Activated CD4-positive, alpha-beta T cell treated with anti-CD3 and anti-CD28 coated beads for 48 hours (primary cell): ENCODE results near the gene DLX3.

ENCODE experiments used
- DNase-seq: peaks from one replicate; pipeline ENCODE4 v3.0.0-alpha.2; 2020

DLX3 gene

DNA sequence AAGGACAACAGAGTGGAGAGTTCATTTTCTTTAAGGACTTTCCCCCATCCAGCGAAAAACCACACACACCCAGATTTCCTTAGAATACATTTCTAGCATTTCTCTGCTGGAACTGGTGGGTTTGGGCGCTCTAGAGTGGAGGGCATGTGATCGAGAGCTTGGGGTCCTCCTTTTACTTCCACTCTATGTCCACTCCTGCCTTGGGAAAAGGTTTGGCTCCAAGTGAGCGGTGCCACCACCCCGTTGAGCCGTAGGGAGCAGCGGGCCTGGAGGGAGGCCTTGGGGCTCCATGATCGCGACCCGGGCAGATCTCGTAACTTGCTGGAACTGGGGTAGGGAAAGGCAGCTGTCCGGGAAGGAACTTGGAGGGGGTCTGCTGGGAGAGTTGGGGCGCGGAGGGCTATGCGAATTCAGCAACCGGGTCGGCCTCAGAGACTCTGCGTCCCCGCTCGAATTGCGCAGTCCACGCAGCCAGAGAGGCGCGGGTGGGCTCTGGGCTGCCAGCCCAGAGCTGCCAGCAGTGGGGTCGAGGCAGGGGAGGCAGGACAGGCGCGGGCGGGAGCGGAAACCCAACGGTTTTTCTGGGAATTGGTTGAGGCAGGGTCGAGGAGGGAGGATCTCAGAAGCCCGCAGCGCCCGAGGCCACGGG, 23.7 kb downstream of the DLX3 start:
- no peak for DNase-seq

DNA sequence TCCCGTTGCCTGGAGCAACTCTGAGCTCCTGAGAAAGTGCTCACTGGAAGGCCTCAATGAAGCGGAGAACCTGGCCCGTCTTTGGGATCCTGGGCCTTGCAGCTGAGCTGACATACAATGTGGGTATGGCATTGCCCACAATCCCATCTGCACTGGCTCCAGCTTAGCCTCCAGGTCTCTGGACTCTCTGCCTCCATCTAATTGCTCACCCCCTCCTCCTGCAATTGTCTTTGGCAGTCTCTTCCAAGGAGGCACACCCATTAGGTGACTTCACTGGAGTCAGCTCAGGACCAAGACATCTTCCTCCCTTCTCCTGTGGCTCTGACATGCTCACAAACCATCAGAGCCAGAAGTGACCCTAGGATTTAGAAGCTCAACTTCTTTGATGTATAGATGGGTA, 24.5 kb downstream of the DLX3 start:
- no peak for DNase-seq

DNA sequence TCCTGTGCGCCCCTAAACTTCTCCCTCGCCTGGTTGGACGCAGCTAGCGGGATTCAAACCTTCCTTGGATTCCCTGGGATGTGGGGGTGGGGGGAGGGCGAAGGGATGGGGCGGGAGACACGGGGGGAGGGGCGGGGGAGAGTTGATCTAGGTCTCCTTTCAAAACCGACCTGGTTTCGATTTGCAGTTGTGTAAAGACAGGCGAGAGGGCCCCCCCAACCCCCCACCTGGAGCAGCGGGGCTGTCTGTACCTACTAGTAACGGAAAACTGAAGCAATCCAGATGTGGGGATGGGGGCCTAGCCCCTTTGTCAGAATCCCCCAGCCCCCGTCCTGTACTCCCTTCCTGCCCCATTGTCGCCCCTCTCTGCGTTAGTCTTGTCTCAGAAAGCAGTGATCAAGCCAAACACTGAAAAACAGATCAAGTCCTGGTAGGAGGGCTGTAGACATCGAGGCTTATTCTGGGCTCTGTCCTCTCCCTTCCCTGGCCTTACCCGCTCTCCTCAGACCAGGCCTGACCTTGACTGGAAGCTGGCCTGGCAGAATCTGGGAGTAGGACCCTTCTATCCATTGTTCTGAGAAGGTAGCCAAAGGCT, 25.1 kb downstream of the DLX3 start:
- no peak for DNase-seq

DNA sequence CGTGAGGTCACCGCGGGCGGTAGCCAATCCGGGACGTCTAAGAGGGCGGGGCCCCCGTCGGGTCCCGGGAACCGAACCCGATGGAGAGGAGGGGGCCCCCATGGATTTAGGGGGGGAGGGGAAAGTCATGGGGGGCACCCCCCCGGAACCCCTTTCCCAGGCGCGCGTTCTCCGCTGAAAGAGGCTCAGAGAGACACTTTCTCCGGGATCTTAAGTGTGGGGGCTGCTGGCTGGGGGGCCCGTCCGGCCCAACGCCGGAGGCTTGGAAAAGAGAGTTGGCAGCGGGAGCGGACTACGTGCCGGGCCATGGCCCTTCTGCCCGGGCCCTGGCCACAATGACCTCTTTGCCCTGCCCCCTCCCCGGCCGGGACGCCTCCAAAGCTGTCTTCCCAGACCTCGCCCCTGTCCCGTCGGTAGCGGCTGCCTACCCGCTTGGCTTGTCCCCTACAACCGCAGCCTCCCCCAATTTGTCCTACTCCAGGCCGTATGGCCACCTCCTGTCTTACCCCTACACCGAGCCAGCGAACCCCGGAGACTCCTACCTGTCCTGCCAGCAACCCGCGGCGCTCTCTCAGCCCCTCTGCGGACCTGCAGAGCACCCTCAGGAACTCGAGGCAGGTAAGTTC, 25.8 kb downstream of the DLX3 start, which contains the start of gene DLX4:
DLX4 (plus strand) TSS at position 57 of the 626 bp plus-strand sequence; CDS start at position 336, 279 bp downstream.
- DNase-seq, result peak; percentile 25

DNA sequence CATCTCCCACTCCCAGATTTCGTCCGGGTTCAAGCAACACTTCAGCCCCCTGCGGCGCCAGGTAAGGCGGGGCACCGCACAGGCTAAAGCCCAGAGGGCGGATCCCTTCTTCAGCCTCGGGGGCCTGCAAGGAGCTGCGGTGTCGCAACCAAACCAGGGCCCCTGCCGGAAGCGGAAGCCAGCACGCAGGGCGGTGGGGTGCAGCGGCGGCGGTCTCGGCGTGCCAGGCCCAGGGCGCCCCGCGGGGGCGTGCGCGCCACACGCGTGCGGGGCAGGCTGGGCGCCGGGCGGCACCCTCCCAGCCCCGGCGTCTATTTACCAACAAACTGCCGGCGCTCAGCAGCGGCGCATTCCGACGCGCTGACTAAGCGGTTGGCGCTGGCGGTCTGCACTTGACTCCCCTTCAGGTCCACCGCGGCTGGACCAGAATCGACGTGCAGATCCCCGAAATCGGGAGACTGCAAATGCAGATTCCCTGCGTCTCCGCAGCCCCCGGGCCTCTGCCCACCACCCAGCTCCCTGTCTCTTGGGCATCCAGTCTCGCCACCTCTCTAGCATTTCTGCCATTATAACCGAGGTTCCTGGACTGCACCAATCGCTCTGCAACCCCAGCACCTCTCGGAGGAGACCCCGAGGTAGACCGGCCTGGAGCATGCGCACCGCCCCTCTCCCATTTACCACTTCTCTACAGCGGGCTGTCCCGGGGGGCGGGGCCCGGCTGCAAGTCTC, 26.5 kb downstream of the DLX3 start:
- peak; percentile 82 for DNase-seq

DNA sequence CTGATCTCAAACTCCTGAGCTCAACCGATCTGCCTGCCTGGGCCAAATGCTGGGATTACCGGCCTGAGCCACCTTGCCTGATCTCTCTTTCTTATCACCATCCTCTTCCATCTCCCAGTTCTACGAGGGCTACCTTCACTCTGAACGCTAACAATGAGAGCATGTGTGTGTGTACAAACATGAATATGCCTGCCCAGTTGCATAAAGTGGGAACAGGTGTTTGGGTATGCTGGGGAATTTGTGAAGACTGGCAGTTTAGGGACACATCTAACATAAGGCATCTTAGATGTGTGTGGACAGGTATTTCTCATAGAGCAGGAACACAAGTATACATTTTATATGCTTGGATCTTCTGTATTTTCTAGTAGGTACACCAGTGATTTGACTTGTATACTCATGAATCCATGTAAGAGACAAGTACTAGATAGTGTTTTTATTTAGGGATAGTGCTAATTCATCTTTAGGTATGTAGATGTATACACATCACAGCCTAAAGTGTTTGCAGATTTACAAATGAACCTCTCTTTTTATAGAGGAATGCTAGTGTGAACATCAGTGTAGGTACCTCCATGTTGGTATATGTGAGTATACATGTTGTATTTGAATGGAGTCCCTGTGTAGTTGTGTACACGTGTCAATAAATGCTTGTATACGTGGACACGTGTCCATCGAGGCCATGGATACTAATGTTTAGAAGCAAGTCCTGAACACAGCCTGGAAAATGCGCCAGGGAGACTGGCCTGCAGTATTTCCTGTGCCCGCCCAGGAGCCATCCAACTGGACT, 27.2 kb downstream of the DLX3 start:
- DNase-seq, result no peak

DNA sequence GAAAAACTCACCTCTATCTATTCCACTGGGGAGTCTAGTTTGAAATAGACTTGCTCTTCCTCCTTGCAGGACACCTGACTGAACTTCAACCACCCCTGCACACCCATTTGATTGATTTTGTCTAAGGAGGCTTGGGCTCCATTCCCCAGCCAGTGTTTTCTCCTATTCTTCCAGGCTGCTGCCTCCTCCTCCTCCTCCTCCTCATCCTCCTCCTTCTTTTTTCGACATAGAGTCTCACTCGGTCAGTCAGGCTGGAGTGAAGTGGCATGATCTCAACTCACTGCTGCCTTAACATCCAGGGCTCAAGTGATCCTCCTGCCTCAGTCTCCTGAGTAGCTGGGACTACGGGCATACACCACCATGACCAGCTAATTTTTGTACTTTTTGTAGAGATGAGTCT, 27.8 kb downstream of the DLX3 start:
- DNase-seq, result no peak

DNA sequence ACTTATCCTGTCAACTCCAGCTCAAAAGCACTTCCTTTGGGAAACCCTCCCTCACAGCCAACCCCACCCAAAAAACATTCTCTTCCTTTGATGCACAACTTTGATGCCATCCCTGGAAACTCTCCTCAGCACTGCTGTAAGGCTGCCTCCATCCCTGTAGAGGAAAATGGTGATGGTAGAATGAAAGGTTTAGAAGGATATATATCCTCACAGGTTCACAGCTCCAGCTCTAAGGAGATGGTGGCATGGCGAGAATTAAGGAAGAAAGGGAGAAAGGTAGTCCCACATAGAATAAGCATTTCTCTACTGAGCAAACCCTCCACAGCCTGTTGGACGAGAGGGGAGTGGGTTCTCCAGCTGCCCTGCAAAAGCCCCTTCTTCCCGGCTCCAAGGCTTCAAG, 28.3 kb downstream of the DLX3 start:
- no peak for DNase-seq

DNA sequence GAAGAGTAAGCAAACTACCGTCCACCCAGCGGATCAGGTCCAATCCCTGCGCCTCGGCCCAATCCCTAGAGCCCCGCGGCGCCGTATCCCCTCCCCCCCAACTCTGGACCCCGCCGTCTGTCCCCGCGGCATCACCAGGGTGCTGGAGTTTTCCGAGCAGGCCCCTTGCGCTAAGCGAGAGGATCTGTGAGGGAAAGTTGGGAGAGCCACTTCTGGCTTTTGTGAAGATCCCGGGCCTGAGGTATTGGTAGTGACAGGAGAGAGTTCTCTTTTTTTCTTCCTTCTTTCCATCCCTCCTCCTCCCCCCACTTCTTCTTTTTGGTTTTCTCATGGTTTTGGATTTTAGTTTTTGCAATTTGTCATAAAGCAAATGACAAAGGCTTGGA, 29.5 kb downstream of the DLX3 start:
- DNase-seq, result no peak

DNA sequence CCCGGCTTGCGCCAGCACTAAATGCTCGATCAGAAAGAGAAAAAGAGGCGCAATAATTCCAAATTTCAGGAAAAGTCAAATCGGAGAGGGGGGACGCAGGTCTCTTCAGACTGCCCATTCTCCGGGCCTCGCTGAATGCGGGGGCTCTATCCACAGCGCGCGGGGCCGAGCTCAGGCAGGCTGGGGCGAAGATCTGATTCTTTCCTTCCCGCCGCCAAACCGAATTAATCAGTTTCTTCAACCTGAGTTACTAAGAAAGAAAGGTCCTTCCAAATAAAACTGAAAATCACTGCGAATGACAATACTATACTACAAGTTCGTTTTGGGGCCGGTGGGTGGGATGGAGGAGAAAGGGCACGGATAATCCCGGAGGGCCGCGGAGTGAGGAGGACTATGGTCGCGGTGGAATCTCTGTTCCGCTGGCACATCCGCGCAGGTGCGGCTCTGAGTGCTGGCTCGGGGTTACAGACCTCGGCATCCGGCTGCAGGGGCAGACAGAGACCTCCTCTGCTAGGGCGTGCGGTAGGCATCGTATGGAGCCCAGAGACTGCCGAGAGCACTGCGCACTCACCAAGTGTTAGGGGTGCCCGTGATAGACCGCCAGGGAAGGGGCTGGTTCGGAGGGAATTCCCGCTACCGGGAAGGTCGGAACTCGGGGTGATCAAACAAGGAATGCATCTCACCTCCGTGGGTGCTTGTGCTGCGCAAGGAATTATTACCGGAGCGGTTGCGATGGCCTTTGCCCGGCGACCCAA, 30.1 kb downstream of the DLX3 start:
- DNase-seq, result peak; percentile 49

DNA sequence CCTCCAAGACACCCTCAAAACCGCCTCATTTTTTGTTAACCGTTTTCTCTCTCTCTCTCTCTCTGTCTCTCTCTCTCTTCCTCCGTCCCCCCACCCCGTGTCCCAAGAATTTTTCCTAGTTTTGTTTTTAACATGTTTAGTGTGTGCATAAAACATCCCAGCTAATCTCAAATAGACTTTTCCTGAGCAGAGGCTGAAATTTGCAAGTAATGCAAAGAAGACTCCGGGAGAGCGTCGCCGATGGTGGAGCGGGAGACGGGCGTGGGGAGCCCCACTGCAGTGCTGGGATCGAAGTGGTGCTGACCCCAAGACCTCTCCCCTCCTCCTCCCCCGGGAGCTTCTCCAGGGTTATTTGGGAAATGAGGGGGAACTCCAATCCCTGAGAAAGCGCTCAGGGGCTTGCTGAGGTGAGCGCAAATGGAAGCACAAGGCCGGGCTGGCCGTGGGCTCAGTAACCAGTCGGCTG, 30.7 kb downstream of the DLX3 start:
- DNase-seq, result no peak

DNA sequence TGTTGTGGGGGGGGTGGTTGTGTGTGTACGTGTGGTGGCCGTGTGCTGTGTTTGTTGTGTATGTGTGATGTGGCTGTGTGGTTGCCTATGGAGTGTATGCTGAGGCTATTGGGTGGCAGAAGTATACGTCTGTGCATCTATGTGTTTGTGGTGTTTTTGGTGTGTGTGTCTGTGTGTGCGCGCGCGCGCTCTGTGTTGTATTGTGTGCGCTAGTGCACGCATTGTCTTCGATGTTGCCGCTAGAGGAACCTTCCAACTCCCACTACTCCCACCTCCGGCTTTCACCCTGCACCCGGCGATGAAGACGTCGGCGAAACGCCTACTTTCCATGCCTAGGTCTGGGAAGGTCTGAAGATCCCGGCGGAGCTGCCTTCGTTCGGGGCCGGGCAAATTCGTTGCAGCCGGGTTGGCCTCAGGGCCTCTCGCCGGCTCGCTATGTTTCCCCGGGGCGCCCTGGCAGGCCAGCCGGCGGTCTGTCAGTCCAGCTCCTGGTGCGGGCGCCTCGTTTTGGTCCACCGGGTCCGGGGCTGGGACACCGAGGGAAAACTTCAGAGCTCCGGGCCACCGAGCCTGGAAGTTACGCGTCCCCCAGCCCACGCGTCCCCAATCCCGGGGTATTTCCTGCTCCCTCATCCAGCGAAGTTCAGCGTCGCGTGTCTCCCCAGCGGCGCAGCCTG, 31.3 kb downstream of the DLX3 start:
- DNase-seq, result no peak

DNA sequence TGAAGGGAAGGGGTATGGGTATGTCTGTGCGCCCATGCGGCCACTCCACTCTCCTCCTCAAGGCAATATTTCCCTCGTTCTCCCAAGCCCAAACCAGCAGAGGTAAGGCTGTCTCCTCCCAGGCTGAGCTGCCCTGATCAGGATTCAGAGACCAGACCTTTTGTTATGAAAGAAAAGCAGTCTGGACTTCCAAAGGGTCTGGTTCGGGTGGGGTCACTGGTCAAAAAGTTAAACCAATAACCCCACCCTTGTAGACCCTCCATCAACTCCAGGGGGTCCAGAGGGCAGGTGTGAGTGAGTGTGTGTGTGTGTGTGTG, 31.8 kb downstream of the DLX3 start:
- no peak for DNase-seq

DNA sequence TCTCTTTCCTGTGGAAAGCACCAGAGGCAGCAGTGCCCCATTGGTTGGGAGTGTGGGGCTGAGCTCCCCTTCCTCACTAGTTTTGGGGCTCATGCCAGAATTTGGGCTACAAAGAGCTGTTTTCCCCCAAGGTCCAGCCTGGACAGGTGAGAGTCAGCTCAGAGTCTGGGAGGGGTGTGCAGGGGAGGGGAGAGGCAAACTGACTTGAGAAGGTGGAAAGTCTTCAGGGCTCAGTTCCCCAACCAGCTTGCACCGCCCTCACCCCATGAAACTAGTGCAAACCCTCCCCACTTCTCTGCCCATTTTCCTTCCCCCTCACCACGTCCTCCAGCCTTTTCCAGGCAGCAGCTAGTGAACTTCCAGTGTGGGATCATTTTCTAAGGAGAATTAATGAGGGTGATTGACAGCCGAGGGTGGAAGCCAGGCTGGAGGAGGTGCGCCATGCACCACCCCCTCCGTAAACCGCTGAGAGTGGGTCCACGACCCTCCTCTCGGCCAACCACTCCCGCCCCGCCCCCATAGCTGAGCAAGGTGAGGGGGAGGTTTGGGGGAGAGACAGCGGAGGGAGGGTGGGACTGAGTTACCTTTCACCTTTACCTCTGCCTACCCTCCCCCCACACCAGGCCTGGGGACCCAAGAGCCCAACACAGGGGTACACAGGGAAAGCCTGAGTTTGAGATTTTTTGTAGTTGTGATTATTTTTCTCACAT, 32.3 kb downstream of the DLX3 start:
- DNase-seq, result no peak

DNA sequence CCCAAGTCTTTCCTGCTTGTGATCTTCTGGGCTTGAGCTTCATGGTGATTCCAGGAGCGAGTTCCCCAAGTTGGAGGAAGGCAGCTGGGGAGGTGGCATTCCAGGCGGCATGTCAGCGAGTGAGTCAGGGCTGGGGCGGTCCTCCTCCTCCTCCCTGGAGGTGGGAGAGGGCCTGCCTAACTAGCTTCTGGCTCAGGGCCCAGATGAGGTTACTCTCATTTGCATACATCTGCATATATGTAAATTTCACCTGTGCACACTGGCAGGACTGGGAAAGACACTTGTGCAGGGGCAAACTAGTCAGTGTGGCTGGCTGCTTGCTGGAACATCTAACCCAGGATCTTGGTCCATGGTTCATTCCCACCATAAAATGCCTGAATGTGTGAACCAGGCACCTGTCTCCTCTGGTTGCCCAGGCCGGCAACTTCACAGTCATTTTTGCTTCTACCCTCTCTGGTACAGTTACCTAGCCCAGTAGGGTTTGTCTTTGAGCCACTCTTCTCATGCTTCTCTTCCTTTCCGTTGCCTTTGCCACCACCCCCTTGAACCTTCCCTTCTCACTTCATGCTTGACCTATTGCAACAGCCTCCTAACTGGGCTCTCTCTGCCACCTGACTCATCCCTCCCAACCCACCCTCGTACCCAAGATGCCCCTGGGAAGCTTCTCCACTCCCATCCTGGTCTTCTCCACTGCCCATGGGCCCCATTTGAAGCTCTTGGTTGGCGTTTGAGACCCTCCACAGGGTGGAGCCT, 35.7 kb downstream of the DLX3 start:
- DNase-seq, result no peak

DNA sequence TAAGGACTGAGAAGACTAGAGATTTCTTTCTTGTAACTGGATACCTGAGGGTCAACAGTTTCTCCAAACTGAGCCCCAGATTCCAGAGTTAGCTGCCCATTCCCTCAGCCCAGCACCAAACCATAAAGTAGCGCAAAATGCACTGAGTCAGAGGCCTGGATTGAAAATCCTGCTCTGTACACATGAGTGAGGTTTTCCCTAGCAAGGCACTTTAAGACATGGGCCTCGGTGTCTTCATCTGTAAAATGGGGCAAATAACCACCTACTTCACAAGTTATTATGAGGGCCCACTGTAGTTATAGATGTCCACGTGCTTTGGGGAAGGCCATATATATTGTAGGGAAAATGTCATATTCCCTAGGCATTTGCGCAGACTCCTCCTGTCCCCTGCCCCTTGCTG, 36.3 kb downstream of the DLX3 start:
- no peak for DNase-seq

DNA sequence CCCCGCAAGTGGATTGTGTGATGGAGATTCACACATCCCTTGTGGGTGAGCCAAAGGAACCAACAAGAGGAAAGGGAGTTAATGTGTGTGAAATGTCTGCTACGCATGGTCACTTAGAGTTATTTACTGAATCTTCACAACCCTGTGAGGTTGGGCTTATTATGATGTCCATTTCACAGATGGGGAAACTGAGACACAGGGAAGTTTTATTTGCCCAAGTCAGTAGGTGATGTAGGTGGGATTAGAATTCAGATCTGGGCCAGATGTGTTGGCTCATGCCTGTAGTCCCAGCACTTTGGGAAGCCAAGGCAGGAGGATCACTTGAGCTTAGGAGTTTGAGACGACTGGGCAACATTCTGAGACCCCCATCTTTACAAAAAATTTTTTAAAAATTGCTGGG, 37.7 kb downstream of the DLX3 start:
- no peak for DNase-seq

DNA sequence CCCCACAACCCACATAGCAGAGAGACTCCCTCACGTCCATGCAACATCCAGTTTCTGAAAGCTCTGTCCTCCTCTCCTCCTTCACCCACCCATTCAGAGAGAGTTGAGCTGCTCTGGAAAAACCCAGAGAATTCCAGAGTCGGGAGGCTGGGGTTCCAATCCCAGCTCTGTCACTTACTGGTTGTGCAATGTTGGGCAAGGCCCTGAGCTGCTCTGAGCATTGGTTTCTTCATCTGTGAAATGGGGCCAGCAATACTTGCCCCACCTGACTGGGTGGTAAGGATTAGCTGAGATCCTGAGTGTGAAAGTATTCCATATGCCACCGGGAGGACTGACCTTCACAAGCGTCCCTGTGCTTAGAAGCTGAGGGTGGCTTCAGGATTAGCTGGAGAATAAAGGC, 38.2 kb downstream of the DLX3 start:
- no peak for DNase-seq

DNA sequence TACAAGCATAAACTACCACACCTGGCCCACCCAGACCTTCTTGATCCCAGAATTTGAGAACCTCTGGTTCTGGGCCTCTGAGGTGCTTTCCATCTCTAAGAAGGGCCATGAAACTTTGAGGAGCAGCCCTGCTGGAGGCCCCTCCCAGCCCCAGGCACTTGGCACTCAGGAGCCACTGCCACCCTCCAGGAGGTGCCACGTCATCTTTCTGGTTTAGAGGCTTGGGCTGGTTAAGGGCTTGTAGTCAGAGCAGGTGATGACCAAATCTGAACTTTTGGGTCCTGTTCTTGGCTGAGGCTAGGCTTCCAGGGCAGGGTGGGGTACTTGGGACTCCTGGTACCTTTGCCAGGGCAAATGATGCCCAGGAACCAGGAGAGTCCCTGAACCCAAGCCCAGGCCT, 39.9 kb downstream of the DLX3 start:
- DNase-seq, result no peak

DNA sequence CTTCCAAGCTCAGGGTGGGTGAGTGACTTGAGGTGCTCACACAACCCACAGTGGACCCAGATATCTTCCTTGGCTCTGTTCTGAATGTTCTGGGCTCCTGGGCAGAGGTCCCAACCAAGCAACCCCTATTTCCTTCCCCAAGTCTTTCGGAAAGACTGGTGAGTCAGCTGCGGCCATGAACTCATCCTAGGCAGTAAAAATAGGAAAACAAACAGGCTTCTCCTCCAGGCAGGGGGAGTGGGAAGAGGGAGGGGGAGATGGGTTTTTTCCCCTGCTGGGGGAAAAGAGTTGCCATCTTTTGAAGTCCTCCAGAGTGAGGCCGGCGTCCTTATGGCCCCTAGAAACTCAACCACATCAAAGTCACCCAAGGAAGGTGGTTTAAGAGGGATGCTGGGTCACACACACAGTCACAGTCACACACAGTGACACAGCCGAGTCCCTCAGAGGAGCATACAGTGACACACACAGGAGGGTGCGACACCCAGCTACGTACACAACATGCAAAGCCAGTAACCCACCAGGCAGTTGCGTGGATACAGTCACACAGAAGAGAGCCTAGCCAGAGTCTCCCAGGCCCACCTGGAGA, 42.0 kb downstream of the DLX3 start:
- no peak for DNase-seq
